ENCODE measurements around the gene AP4B1.

DNA sequence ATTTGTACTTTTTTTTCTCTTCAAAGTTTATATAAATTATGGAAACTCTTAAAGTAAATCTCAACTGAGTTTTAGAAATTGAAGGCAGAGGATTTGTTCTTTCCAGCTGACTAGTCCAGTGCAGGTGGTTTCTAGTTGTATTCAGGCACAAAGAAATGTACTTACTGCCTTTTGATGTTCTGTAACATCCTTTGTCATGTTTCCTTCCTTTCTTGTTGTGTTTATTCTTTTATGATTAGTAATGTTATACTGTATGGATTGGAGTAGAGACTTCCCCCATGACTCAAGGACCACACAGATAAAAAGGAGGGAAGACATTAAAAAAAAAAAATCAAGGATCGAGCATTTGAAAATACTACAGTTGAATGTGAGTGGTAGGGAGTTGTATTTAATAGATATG lies 32.5 kb upstream of the AP4B1 start:
- TF ChIP-seq, protein P1, sequence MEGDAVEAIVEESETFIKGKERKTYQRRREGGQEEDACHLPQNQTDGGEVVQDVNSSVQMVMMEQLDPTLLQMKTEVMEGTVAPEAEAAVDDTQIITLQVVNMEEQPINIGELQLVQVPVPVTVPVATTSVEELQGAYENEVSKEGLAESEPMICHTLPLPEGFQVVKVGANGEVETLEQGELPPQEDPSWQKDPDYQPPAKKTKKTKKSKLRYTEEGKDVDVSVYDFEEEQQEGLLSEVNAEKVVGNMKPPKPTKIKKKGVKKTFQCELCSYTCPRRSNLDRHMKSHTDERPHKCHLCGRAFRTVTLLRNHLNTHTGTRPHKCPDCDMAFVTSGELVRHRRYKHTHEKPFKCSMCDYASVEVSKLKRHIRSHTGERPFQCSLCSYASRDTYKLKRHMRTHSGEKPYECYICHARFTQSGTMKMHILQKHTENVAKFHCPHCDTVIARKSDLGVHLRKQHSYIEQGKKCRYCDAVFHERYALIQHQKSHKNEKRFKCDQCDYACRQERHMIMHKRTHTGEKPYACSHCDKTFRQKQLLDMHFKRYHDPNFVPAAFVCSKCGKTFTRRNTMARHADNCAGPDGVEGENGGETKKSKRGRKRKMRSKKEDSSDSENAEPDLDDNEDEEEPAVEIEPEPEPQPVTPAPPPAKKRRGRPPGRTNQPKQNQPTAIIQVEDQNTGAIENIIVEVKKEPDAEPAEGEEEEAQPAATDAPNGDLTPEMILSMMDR (IDR thresholded peaks at IDR 0.05; ENCODE audit: low read length), result no peak
- no peak for TF ChIP-seq EZH2 (IDR thresholded peaks at IDR 0.05; ENCODE audit: borderline replicate concordance, low read length)
